PC-3 (cell line): ENCODE data around the gene CARNS1. TPM values are rescaled to one million over a fixed set of nuclear protein-coding genes. Genes with fewer than 3 reads are reported as not detected.

ENCODE experiments used
- ATAC-seq: fragments of 200-7000 bp; cut with Tn5 transposase; 2 replicates; pipeline ENCODE4 v1.9.1; 2020; ENCODE audit warnings: mild to moderate bottlenecking, moderate library complexity
- BruUV-seq: library from RNA; stranded (reverse); fragments of 400-500 nt; replicated peaks from 2 replicates; lab custom pipeline; 2021; lab: Mats Ljungman, UMichigan
- CTCF ChIA-PET: fragments of 300-600 bp; sonication (Branson Sonifier 250); formaldehyde crosslinking; loops from one replicate; lab custom pipeline; 2022; ENCODE audit warnings: antibody characterized with exemption; lab: Charles Lee
- POLR2A ChIA-PET: fragments of 300-600 bp; sonication (Branson Sonifier 250); formaldehyde crosslinking; loops from one replicate; lab custom pipeline; 2022; ENCODE audit warnings: antibody characterized with exemption; ENCODE audit not compliant: unreplicated experiment; lab: Charles Lee
- DNase-seq: peaks from one replicate; pipeline ENCODE4 v3.0.0-alpha.2; 2015
- H2AFZ ChIP-seq: fragments of 300-600 bp; sonication (generic); 2 replicates; pipeline ENCODE4 v1.6.0; 2016; ENCODE audit warnings: antibody characterized with exemption, low read length
- H3F3A ChIP-seq: fragments of 300-600 bp; sonication (generic); one replicate; pipeline ENCODE4 v1.6.0; 2017; ENCODE audit warnings: antibody characterized with exemption, low read length, control low read depth, mild to moderate bottlenecking; ENCODE audit not compliant: unreplicated experiment
- H3K27ac ChIP-seq: fragments of 300-600 bp; sonication (generic); 2 replicates; pipeline ENCODE4 v1.5.1; 2016; ENCODE audit warnings: mild to moderate bottlenecking, low read length
- H3K27me3 ChIP-seq: fragments of 300-600 bp; sonication (generic); 2 replicates; pipeline ENCODE4 v1.6.1; 2016; ENCODE audit warnings: low read length, mixed read lengths
- H3K36me3 ChIP-seq: fragments of 300-600 bp; sonication (generic); 2 replicates; pipeline ENCODE4 v1.6.1; 2016; ENCODE audit warnings: low read depth, mixed run types, low read length, mixed read lengths
- H3K4me1 ChIP-seq: fragments of 300-600 bp; sonication (generic); 2 replicates; pipeline ENCODE4 v1.5.1; 2016; ENCODE audit warnings: low read length; ENCODE audit not compliant: insufficient read depth
- H3K4me2 ChIP-seq: fragments of 300-600 bp; sonication (generic); 2 replicates; pipeline ENCODE4 v1.6.0; 2016; ENCODE audit warnings: low read length
- H3K4me3 ChIP-seq: fragments of 300-600 bp; sonication (generic); 2 replicates; pipeline ENCODE4 v1.5.1; 2016; ENCODE audit warnings: mild to moderate bottlenecking, low read length, mixed read lengths
- H3K79me2 ChIP-seq: fragments of 300-600 bp; sonication (generic); 2 replicates; pipeline ENCODE4 v1.6.1; 2017; ENCODE audit warnings: low read length, mixed read lengths
- H3K9ac ChIP-seq: fragments of 300-600 bp; sonication (generic); 2 replicates; pipeline ENCODE4 v1.6.0; 2016; ENCODE audit warnings: mild to moderate bottlenecking, low read length
- H3K9me2 ChIP-seq: fragments of 300-600 bp; sonication (generic); replicated peaks from 2 replicates; pipeline ENCODE4 v1.6.1; 2016; ENCODE audit warnings: mixed run types, low read length, mixed read lengths
- H3K9me3 ChIP-seq: fragments of 300-600 bp; sonication (generic); 2 replicates; pipeline ENCODE4 v1.6.1; 2016; ENCODE audit warnings: low read length, mixed read lengths
- H4K20me1 ChIP-seq: fragments of 300-600 bp; sonication (generic); 2 replicates; pipeline ENCODE4 v1.6.1; 2016; ENCODE audit warnings: low read length, mixed read lengths
- CTCF ChIP-seq: fragments of 300-600 bp; sonication (generic); conservative IDR thresholded peaks from 2 replicates; pipeline ENCODE4 v1.5.1; 2017; ENCODE audit warnings: antibody characterized with exemption, low read depth, mild to moderate bottlenecking, low read length
- EZH2 ChIP-seq: fragments of 300-600 bp; sonication (generic); IDR thresholded peaks from one replicate; pipeline ENCODE4 v1.6.1; 2017; ENCODE audit warnings: antibody characterized with exemption, mild to moderate bottlenecking, low read length; ENCODE audit not compliant: unreplicated experiment
- EZH2phosphoT487 ChIP-seq: fragments of 300-600 bp; sonication (generic); IDR thresholded peaks from 2 replicates; pipeline ENCODE4 v1.6.1; 2018; ENCODE audit warnings: mild to moderate bottlenecking, antibody characterized with exemption, low read length, borderline replicate concordance
- intact Hi-C: fragments of 100-400 bp; cut with micrococcal nuclease; formaldehyde crosslinking; loops from 2 replicates; pipeline ENCODE4 v1.9.0; 2023
- total RNA-seq: library from RNA; depleted of rRNA; stranded (reverse); fragments of >200 nt; gene quantifications from 2 replicates; pipeline ENCODE4 v1.2.3, GENCODE V29; 2014

Gene CARNS1
- total RNA-seq, 1 experiment from 2014 or later: 0.22 TPM

DNA sequence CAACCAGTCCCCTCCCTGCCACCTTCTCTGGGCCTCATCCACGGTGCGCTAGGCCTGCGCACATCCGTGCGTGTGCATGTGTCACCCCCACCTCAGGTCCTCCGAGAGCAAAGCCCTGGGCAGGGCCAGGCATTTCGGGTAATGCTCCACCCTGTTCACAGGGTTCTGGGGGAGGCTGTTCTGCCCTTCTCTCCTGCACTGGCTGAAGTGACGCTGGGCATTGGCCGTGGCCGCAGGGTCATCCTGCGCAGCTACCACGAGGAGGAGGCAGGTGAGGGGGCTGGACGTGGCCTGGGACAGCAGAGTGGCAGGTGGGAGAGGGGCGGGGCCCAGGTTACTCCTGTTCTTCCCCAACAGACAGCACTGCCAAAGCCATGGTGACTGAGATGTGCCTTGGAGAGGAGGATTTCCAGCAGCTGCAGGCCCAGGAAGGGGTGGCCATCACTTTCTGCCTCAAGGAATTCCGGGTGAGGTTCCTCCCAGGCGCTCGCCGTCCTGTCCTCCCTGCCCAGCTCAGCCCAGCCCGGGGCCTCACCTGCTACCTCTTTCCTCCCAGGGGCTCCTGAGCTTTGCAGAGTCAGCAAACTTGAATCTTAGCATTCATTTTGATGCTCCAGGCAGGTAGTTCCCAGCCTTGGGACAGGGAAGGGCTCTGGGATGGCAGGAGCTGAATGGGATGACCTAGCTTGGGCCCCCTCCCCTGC lies 19.8 kb upstream of the CARNS1 start:
- no peak overlapping the region for H3K9ac ChIP-seq
- no peak overlapping the region for H2AFZ ChIP-seq
- peaks cover 39% of the 10 kb centered on the region for H3K79me2 ChIP-seq
- no peaks in the 10 kb centered on the region for H3K9me3 ChIP-seq
- no TSS peak for BruUV-seq
- H3K36me3 ChIP-seq: peaks cover 24% of the 10 kb centered on the region
- H3K4me3 ChIP-seq: no peak overlapping the region
- intact Hi-C loops: no loop called here
- ChIA-PET POLR2A (no interaction called here), CTCF (no interaction called here)
- no peaks in the 10 kb centered on the region for H3F3A ChIP-seq
- TF ChIP-seq EZH2phosphoT487 (no peak), CTCF (no peak), EZH2 (no peak)
- ATAC-seq (no peak), DNase-seq (no peak)
- no peaks in the 10 kb centered on the region for H3K27me3 ChIP-seq
- H3K4me2 ChIP-seq: no peak overlapping the region
- peaks cover 10% of the 10 kb centered on the region; the same call in 1 of the 2 replicates for H4K20me1 ChIP-seq
- H3K27ac ChIP-seq: no peak overlapping the region
- no peaks in the 10 kb centered on the region for H3K9me2 ChIP-seq
- H3K4me1 ChIP-seq: peaks cover 14% of the 10 kb centered on the region; the same call in 1 of the 2 replicates

GRCh38 chr11:67396259-67396581 lies 19.3 kb upstream of the CARNS1 start:
- Histone ChIP-seq H4K20me1 (peaks cover 15% of the 10 kb centered on the region; the same call in 1 of the 2 replicates), H3K9me2 (no peaks in the 10 kb centered on the region), H3K9me3 (no peaks in the 10 kb centered on the region), H3K27ac (no peak overlapping the region), H3K4me3 (no peak overlapping the region), H3K79me2 (peaks cover 39% of the 10 kb centered on the region), H3K9ac (no peak overlapping the region), H3K4me1 (peaks cover 14% of the 10 kb centered on the region; the same call in 1 of the 2 replicates), H3K27me3 (no peaks in the 10 kb centered on the region), H3F3A (no peaks in the 10 kb centered on the region), H3K4me2 (no peak overlapping the region), H3K36me3 (peaks cover 24% of the 10 kb centered on the region), H2AFZ (no peak overlapping the region)
- POLR2A ChIA-PET: interaction anchor here (0.6 kb wide), 1 partner anchor 22 kb away, joined by 4 read pairs; no protein-coding TSS in a partner anchor
- BruUV-seq: no TSS peak
- TF ChIP-seq EZH2phosphoT487: no peak
- no peak for TF ChIP-seq EZH2
- TF ChIP-seq CTCF: no peak
- ATAC-seq (no peak), DNase-seq (no peak)
- intact Hi-C loops: no loop called here
- CTCF ChIA-PET: no interaction called here
